ENCODE data around the gene ZNF407.

Gene ZNF407

GRCh38 chr18:75003764-75004690 is 406.4 kb downstream of the ZNF407 start:
- ATAC-seq = no peak
- TF ChIP-seq ARNTL (CRISPR knock-in tag; IDR thresholded peaks at IDR 0.05; ENCODE audit: borderline replicate concordance, low read depth) (no peak), POU6F1 (CRISPR knock-in tag; IDR thresholded peaks at IDR 0.05; ENCODE audit: borderline replicate concordance, low read depth) (no peak), CSRNP3 (CRISPR knock-in tag; IDR thresholded peaks at IDR 0.05) (no peak), TOX (CRISPR knock-in tag; IDR thresholded peaks at IDR 0.05; ENCODE audit: borderline replicate concordance) (no peak), ESRRG (CRISPR knock-in tag; IDR thresholded peaks at IDR 0.05) (no peak), ISL1 (CRISPR knock-in tag; IDR thresholded peaks at IDR 0.05) (no peak), GLIS3 (CRISPR knock-in tag; IDR thresholded peaks at IDR 0.05) (no peak), ZNF565 (CRISPR knock-in tag; conservative IDR thresholded peaks at IDR 0.05; ENCODE audit: low read depth) (no peak), ZC3H10 (CRISPR knock-in tag; IDR thresholded peaks at IDR 0.05) (no peak), PATZ1 (CRISPR knock-in tag; IDR thresholded peaks at IDR 0.05; ENCODE audit: borderline replicate concordance) (no peak), OSR1 (CRISPR knock-in tag; IDR thresholded peaks at IDR 0.05) (no peak), ZFP3 (CRISPR knock-in tag; IDR thresholded peaks at IDR 0.05) (no peak), ZNF70 (CRISPR knock-in tag; IDR thresholded peaks at IDR 0.05) (no peak), PPARA (CRISPR knock-in tag; IDR thresholded peaks at IDR 0.05; ENCODE audit: borderline replicate concordance) (no peak), CREB5 (CRISPR knock-in tag; IDR thresholded peaks at IDR 0.05; ENCODE audit: low read depth) (no peak), ZFP30 (CRISPR knock-in tag; IDR thresholded peaks at IDR 0.05) (no peak), BACH2 (CRISPR knock-in tag; IDR thresholded peaks at IDR 0.05; ENCODE audit: borderline replicate concordance) (no peak), TCF4 (CRISPR knock-in tag; IDR thresholded peaks at IDR 0.05; ENCODE audit: borderline replicate concordance) (no peak), CSDC2 (CRISPR knock-in tag; IDR thresholded peaks at IDR 0.05) (no peak), RARB (CRISPR knock-in tag; IDR thresholded peaks at IDR 0.05) (no peak)

GRCh38 chr18:75005626-75006025 is 408.0 kb downstream of the ZNF407 start:
- no peak for ATAC-seq
- TF ChIP-seq TSHZ2 (CRISPR knock-in tag; IDR thresholded peaks at IDR 0.05) (no peak), CSDC2 (CRISPR knock-in tag; IDR thresholded peaks at IDR 0.05) (no peak), ISL1 (CRISPR knock-in tag; IDR thresholded peaks at IDR 0.05) (no peak), POU6F1 (CRISPR knock-in tag; IDR thresholded peaks at IDR 0.05; ENCODE audit: borderline replicate concordance, low read depth) (no peak), ZNF565 (CRISPR knock-in tag; conservative IDR thresholded peaks at IDR 0.05; ENCODE audit: low read depth) (no peak), ZNF8 (CRISPR knock-in tag; IDR thresholded peaks at IDR 0.05) (no peak), ARNTL (CRISPR knock-in tag; IDR thresholded peaks at IDR 0.05; ENCODE audit: borderline replicate concordance, low read depth) (no peak), PPARA (CRISPR knock-in tag; IDR thresholded peaks at IDR 0.05; ENCODE audit: borderline replicate concordance) (no peak), PATZ1 (CRISPR knock-in tag; IDR thresholded peaks at IDR 0.05; ENCODE audit: borderline replicate concordance) (no peak), ZC3H10 (CRISPR knock-in tag; IDR thresholded peaks at IDR 0.05) (no peak), GLIS3 (CRISPR knock-in tag; IDR thresholded peaks at IDR 0.05) (no peak), ZFP3 (CRISPR knock-in tag; IDR thresholded peaks at IDR 0.05) (no peak), ZNF70 (CRISPR knock-in tag; IDR thresholded peaks at IDR 0.05) (no peak), CREB5 (CRISPR knock-in tag; IDR thresholded peaks at IDR 0.05; ENCODE audit: low read depth) (no peak), SNAI2 (CRISPR knock-in tag; IDR thresholded peaks at IDR 0.05) (no peak), TOX (CRISPR knock-in tag; IDR thresholded peaks at IDR 0.05; ENCODE audit: borderline replicate concordance) (no peak), TCF4 (CRISPR knock-in tag; IDR thresholded peaks at IDR 0.05; ENCODE audit: borderline replicate concordance) (no peak), RARB (CRISPR knock-in tag; IDR thresholded peaks at IDR 0.05) (no peak)
